22Rv1 (cell line): ENCODE measurements around the gene ZCCHC18.

Source experiments
- ZFX ChIP-seq: fragments of 450-650 bp; IDR thresholded peaks from 2 replicates; pipeline ENCODE4 v1.6.1; 2017; ENCODE audit warnings: antibody characterized with exemption, borderline replicate concordance
- TF ChIP-seq, protein P1 (sequence below): fragments of 450-650 bp; IDR thresholded peaks from 2 replicates; pipeline ENCODE4 v1.5.1; 2017; ENCODE audit warnings: mild to moderate bottlenecking

DNA sequence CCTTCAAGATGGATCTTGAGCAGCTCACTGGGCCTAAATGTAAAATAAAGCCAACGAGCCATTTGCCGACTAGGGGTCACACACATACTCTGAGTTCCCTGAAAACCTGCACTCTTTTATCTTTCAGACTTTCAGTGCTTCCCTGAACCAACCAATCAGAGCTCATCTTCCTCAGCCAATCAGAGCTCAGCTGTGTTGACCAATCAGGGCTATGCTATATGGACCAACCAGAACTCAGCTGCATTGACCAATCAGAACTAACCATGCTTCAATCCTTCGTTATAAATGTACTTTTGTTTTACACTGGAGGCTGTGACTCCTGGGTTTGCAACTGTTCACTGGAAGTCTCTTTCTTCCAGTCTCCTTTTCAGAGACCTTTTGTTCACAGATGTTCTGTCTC is 25.2 kb downstream of the ZCCHC18 start:
- TF ChIP-seq, protein P1, sequence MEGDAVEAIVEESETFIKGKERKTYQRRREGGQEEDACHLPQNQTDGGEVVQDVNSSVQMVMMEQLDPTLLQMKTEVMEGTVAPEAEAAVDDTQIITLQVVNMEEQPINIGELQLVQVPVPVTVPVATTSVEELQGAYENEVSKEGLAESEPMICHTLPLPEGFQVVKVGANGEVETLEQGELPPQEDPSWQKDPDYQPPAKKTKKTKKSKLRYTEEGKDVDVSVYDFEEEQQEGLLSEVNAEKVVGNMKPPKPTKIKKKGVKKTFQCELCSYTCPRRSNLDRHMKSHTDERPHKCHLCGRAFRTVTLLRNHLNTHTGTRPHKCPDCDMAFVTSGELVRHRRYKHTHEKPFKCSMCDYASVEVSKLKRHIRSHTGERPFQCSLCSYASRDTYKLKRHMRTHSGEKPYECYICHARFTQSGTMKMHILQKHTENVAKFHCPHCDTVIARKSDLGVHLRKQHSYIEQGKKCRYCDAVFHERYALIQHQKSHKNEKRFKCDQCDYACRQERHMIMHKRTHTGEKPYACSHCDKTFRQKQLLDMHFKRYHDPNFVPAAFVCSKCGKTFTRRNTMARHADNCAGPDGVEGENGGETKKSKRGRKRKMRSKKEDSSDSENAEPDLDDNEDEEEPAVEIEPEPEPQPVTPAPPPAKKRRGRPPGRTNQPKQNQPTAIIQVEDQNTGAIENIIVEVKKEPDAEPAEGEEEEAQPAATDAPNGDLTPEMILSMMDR, result no peak
- TF ChIP-seq ZFX, result no peak
